ENCODE measurements around the gene PLXNB3.

PLXNB3 gene

DNA sequence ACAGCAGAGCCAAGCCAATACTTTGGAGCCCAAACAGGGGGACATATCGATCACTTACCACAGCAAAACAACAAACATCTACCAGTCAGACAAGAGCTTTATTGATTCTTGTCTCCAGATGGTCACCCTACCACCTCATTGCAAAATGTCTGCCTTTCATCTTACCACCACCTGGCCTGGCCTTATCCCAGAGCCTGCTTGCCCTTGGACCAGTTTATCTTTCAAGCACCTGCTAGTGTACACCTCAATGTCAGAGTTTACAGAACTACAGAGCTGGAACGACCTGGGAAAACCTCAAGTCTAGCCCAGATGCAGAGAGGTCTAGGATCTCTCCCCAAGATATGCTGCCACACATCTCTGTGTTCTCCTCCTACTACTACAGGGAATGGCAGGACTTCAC lies 44.3 kb upstream of the PLXNB3 start:
- no peak overlapping the region for H3K4me2 ChIP-seq (ENCODE audit: low read depth, low read length, poor library complexity, severe bottlenecking)
- no peak overlapping the region for H3K4me3 ChIP-seq (ENCODE audit: insufficient read depth, low read length, poor library complexity, severe bottlenecking)
- no peak for TF ChIP-seq EZH2phosphoT487 (conservative IDR thresholded peaks at IDR 0.05; ENCODE audit: low read length)
- no peak for TF ChIP-seq CTCF (IDR thresholded peaks at IDR 0.05; ENCODE audit: insufficient read depth, low read length, poor library complexity, severe bottlenecking)
- no peaks in the 10 kb centered on the region for H4K20me1 ChIP-seq (ENCODE audit: low read depth, low read length)
- H3K79me2 ChIP-seq (ENCODE audit: insufficient read depth, low read length) = peaks cover 19% of the 10 kb centered on the region
- H2AFZ ChIP-seq (ENCODE audit: low read depth, low read length, severe bottlenecking) = no peak overlapping the region
- no peaks in the 10 kb centered on the region for H3K9me3 ChIP-seq (ENCODE audit: insufficient read depth, low read length)
- no peaks in the 10 kb centered on the region for H3K36me3 ChIP-seq (ENCODE audit: low read length)
- H3K9ac ChIP-seq (ENCODE audit: low read length) = no peak overlapping the region
- no peak overlapping the region for H3K27ac ChIP-seq (ENCODE audit: low read depth, low read length)
- H3K27me3 ChIP-seq (ENCODE audit: low read length) = no peaks in the 10 kb centered on the region
- no peaks in the 10 kb centered on the region for H3K9me2 ChIP-seq (replicated peaks; ENCODE audit: insufficient read depth, low read length)
- no peaks in the 10 kb centered on the region for H3F3A ChIP-seq (ENCODE audit: insufficient read depth)

DNA sequence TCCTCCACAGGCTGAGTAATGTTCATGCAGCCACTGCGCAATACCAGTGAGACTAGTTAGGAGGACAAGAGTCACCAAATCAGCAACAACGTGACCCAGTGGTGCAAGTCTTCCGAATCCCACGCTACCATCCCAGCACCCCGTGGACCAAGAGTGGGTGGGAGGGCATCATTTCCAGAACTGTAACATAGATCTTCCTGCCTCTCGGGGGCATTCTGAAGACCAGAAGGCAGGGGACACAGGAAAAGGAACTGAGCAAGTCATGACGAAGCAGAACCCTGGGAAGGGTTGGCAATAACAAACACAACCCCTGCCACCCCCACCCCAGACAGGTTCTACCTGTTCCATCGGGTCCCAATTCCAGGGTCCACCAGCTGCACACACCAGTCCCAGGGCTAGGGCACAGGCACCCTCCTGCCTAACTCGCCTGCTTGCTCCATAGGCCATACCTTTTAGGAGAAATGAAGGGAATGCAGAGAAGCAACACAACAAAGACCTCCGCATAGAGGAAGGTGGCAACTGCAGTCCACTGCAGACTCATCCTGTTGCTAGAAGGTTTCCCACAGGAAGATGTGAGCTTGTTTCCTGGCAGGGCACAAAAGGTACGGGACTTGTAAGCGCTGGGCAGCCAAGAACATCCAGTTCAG lies 41.2 kb upstream of the PLXNB3 start:
- H3K9me2 ChIP-seq (replicated peaks; ENCODE audit: insufficient read depth, low read length) = no peaks in the 10 kb centered on the region
- H2AFZ ChIP-seq (ENCODE audit: low read depth, low read length, severe bottlenecking) = no peak overlapping the region
- peak overlapping the region; percentile 65 for H3K4me2 ChIP-seq (ENCODE audit: low read depth, low read length, poor library complexity, severe bottlenecking)
- no peaks in the 10 kb centered on the region for H3K27me3 ChIP-seq (ENCODE audit: low read length)
- H3K9me3 ChIP-seq (ENCODE audit: insufficient read depth, low read length) = no peaks in the 10 kb centered on the region
- H3K4me3 ChIP-seq (ENCODE audit: insufficient read depth, low read length, poor library complexity, severe bottlenecking) = peak overlapping the region; percentile 74
- no peaks in the 10 kb centered on the region for H3F3A ChIP-seq (ENCODE audit: insufficient read depth)
- H4K20me1 ChIP-seq (ENCODE audit: low read depth, low read length) = no peaks in the 10 kb centered on the region
- TF ChIP-seq EZH2phosphoT487 (conservative IDR thresholded peaks at IDR 0.05; ENCODE audit: low read length) = no peak
- no peak for TF ChIP-seq CTCF (IDR thresholded peaks at IDR 0.05; ENCODE audit: insufficient read depth, low read length, poor library complexity, severe bottlenecking)
- peak overlapping the region; percentile 72 for H3K9ac ChIP-seq (ENCODE audit: low read length)
- no peak overlapping the region for H3K27ac ChIP-seq (ENCODE audit: low read depth, low read length)
- H3K36me3 ChIP-seq (ENCODE audit: low read length) = no peaks in the 10 kb centered on the region
- H3K79me2 ChIP-seq (ENCODE audit: insufficient read depth, low read length) = peaks cover 19% of the 10 kb centered on the region

- H3K4me2 ChIP-seq (ENCODE audit: low read depth, low read length, poor library complexity, severe bottlenecking) = peak overlapping the region; percentile 65
- no peaks in the 10 kb centered on the region for H3F3A ChIP-seq (ENCODE audit: insufficient read depth)
- no peaks in the 10 kb centered on the region for H4K20me1 ChIP-seq (ENCODE audit: low read depth, low read length)
- H2AFZ ChIP-seq (ENCODE audit: low read depth, low read length, severe bottlenecking) = peak overlapping the region; percentile 22
- no peaks in the 10 kb centered on the region for H3K9me2 ChIP-seq (replicated peaks; ENCODE audit: insufficient read depth, low read length)
- H3K27ac ChIP-seq (ENCODE audit: low read depth, low read length) = peak overlapping the region; percentile 45
- H3K36me3 ChIP-seq (ENCODE audit: low read length) = no peaks in the 10 kb centered on the region
- peak overlapping the region; percentile 72 for H3K9ac ChIP-seq (ENCODE audit: low read length)
- H3K79me2 ChIP-seq (ENCODE audit: insufficient read depth, low read length) = peaks cover 19% of the 10 kb centered on the region
- no peaks in the 10 kb centered on the region for H3K9me3 ChIP-seq (ENCODE audit: insufficient read depth, low read length)
- TF ChIP-seq CTCF (IDR thresholded peaks at IDR 0.05; ENCODE audit: insufficient read depth, low read length, poor library complexity, severe bottlenecking) (peak; percentile 32), EZH2phosphoT487 (conservative IDR thresholded peaks at IDR 0.05; ENCODE audit: low read length) (no peak)
- H3K4me3 ChIP-seq (ENCODE audit: insufficient read depth, low read length, poor library complexity, severe bottlenecking) = peak overlapping the region; percentile 74
- H3K27me3 ChIP-seq (ENCODE audit: low read length) = no peaks in the 10 kb centered on the region
Measured at GRCh38 chrX:153723351-153724251, 40.4 kb upstream of the PLXNB3 start.
